H1 (cell line): ENCODE results near the gene NTN4. TPM values are rescaled to one million over a fixed set of nuclear protein-coding genes. Genes with fewer than 3 reads are reported as not detected.

Experiments
- CTCF ChIA-PET: fragments of 300-600 bp; sonication (Branson Sonifier 250); formaldehyde crosslinking; loops from one replicate; lab custom pipeline; 2021; ENCODE audit not compliant: partially characterized antibody; lab: Charles Lee
- POLR2A ChIA-PET: fragments of 300-600 bp; sonication (Branson Sonifier 250); formaldehyde crosslinking; loops from one replicate; lab custom pipeline; 2021; ENCODE audit warnings: inconsistent platforms; ENCODE audit not compliant: partially characterized antibody; lab: Charles Lee
- DNase-seq, 2 experiments: peaks; one replicate each; pipeline versions ENCODE4 v3.0.0 to v3.0.0-alpha.2; 2010 to 2022; ENCODE audit warnings: low spot score in 2 of 2, low read depth in 1 of 2, mixed read lengths in 1 of 2
- FAIRE-seq: peaks from 2 replicates; lab custom pipeline; 2011; peaks lifted over from hg19 to GRCh38; lab: Jason Lieb, UNC
- H2AFZ ChIP-seq: 2 replicates; pipeline ENCODE4 v1.8.1; 2012; ENCODE audit warnings: low read length, inconsistent platforms
- H2AK5ac ChIP-seq: 2 replicates; pipeline ENCODE4 v1.6.1; 2013; ENCODE audit warnings: low read depth, low read length
- H2BK120ac ChIP-seq: replicated peaks from 2 replicates; pipeline ENCODE3; 2013; ENCODE audit warnings: low read depth, low read length, inconsistent platforms
- H2BK12ac ChIP-seq: 2 replicates; pipeline ENCODE4 v1.6.1; 2013; ENCODE audit warnings: low read depth, low read length
- H2BK15ac ChIP-seq: 2 replicates; pipeline ENCODE4 v1.6.1; 2013; ENCODE audit warnings: low read length
- H2BK20ac ChIP-seq: 2 replicates; pipeline ENCODE4 v1.6.1; 2013; ENCODE audit warnings: low read length
- H2BK5ac ChIP-seq: 2 replicates; pipeline ENCODE4 v1.6.1; 2013; ENCODE audit warnings: low read depth, low read length
- H3K14ac ChIP-seq: 2 replicates; pipeline ENCODE4 v1.6.1; 2013; ENCODE audit warnings: inconsistent platforms; ENCODE audit not compliant: insufficient read length
- H3K18ac ChIP-seq: 2 replicates; pipeline ENCODE4 v1.6.1; 2013; ENCODE audit warnings: low read length; ENCODE audit errors: extremely low read depth
- H3K23ac ChIP-seq: 2 replicates; pipeline ENCODE4 v1.6.1; 2013; ENCODE audit warnings: inconsistent platforms; ENCODE audit not compliant: insufficient read length
- H3K23me2 ChIP-seq: 2 replicates; pipeline ENCODE4 v1.6.1; 2013; ENCODE audit warnings: low read depth, low read length
- H3K27ac ChIP-seq: 2 replicates; pipeline ENCODE4 v1.6.1; 2011; ENCODE audit warnings: low read depth, low read length, inconsistent platforms
- H3K27me3 ChIP-seq, 4 experiments: replicated peaks in 1 of 4; 1 replicate in 1 of 4; 2 replicates in 3 of 4; pipeline versions ENCODE4 v1.6.1 to v1.8.1; 2011 to 2013; ENCODE audit warnings: low read length in 3 of 4, mild to moderate bottlenecking in 3 of 4, inconsistent platforms in 2 of 4, mixed read lengths in 2 of 4, moderate library complexity in 1 of 4; ENCODE audit not compliant: control insufficient read depth in 3 of 4, insufficient read depth in 3 of 4; ENCODE audit errors: extremely low read depth in 1 of 4
- H3K36me3 ChIP-seq, 4 experiments: 2 replicates each; pipeline versions ENCODE4 v1.6.1 to v1.8.1; 2011 to 2013; ENCODE audit warnings: mild to moderate bottlenecking in 4 of 4, low read length in 3 of 4, moderate library complexity in 2 of 4, control low read depth in 1 of 4, inconsistent platforms in 1 of 4; ENCODE audit not compliant: insufficient read depth in 4 of 4, control insufficient read depth in 2 of 4
- H3K4ac ChIP-seq: replicated peaks from 2 replicates; pipeline ENCODE3; 2013; ENCODE audit warnings: low read length, low read depth, mixed read lengths, inconsistent platforms; ENCODE audit not compliant: insufficient read length
- H3K4me1 ChIP-seq, 4 experiments: replicated peaks in 1 of 4; 1 replicate in 1 of 4; 2 replicates in 3 of 4; pipeline versions ENCODE4 v1.6.1 to v1.8.1; 2011 to 2013; ENCODE audit warnings: low read length in 3 of 4, inconsistent platforms in 2 of 4, mixed read lengths in 1 of 4; ENCODE audit not compliant: insufficient read depth in 4 of 4, control insufficient read depth in 3 of 4
- H3K4me2 ChIP-seq, 2 experiments: 2 replicates each; pipeline versions ENCODE4 v1.6.1 to v1.8.1; 2011 to 2013; ENCODE audit warnings: low read depth in 2 of 2, low read length in 2 of 2, control low read depth in 1 of 2, inconsistent platforms in 1 of 2, mild to moderate bottlenecking in 1 of 2; ENCODE audit not compliant: insufficient read depth in 1 of 2
- H3K4me3 ChIP-seq, 4 experiments: fragments of 200-600, 300-600 bp in 1 of 4; sonication (generic), shearing (Covaris generic), sonication (Bioruptor Twin) in 1 of 4; 2 replicates each; pipeline versions ENCODE4 v1.5.1 to v1.8.1; 2011 to 2016; ENCODE audit warnings: low read length in 4 of 4, low read depth in 3 of 4, control low read depth in 2 of 4, inconsistent platforms in 2 of 4, mild to moderate bottlenecking in 2 of 4, mixed read lengths in 1 of 4, moderate library complexity in 1 of 4; ENCODE audit not compliant: insufficient read depth in 2 of 4; ENCODE audit errors: extremely low read depth in 1 of 4
- H3K56ac ChIP-seq: replicated peaks from 2 replicates; pipeline ENCODE3; 2013; ENCODE audit warnings: low read depth, mild to moderate bottlenecking, mixed read lengths, low read length, inconsistent platforms; ENCODE audit not compliant: insufficient read length
- H3K79me1 ChIP-seq: 2 replicates; pipeline ENCODE4 v1.6.1; 2013; ENCODE audit warnings: low read depth, low read length, control low read depth
- H3K79me2 ChIP-seq, 2 experiments: 2 replicates each; pipeline versions ENCODE4 v1.6.1 to v1.8.1; 2012 to 2013; ENCODE audit warnings: low read length in 2 of 2, mild to moderate bottlenecking in 2 of 2, inconsistent platforms in 1 of 2; ENCODE audit not compliant: insufficient read depth in 2 of 2, control insufficient read depth in 1 of 2
- H3K9ac ChIP-seq, 4 experiments: replicated peaks in 1 of 4; 1 replicate in 1 of 4; 2 replicates in 3 of 4; pipeline versions ENCODE4 v1.6.1 to v1.8.1; 2011 to 2013; ENCODE audit warnings: low read depth in 3 of 4, low read length in 3 of 4, control low read depth in 2 of 4, mild to moderate bottlenecking in 2 of 4, moderate library complexity in 2 of 4, inconsistent platforms in 1 of 4; ENCODE audit errors: extremely low read depth in 1 of 4
- H3K9me3 ChIP-seq, 2 experiments: 2 replicates each; pipeline versions ENCODE4 v1.6.1 to v1.8.1; 2012 to 2013; ENCODE audit warnings: mild to moderate bottlenecking in 2 of 2, moderate library complexity in 2 of 2, control low read depth in 1 of 2, inconsistent platforms in 1 of 2, low read depth in 1 of 2, low read length in 1 of 2, mixed read lengths in 1 of 2; ENCODE audit not compliant: insufficient read depth in 2 of 2
- H4K20me1 ChIP-seq, 2 experiments: replicated peaks in 1 of 2; 2 replicates each; pipeline versions ENCODE3 to v1.8.1; 2011 to 2013; ENCODE audit warnings: inconsistent platforms in 2 of 2, low read length in 2 of 2, mild to moderate bottlenecking in 1 of 2; ENCODE audit not compliant: insufficient read depth in 2 of 2, control insufficient read depth in 1 of 2
- H4K5ac ChIP-seq: 2 replicates; pipeline ENCODE4 v1.6.1; 2013; ENCODE audit warnings: low read length, low read depth, mixed read lengths, inconsistent platforms; ENCODE audit not compliant: insufficient read length
- H4K8ac ChIP-seq: 2 replicates; pipeline ENCODE4 v1.8.0; 2013; ENCODE audit warnings: mild to moderate bottlenecking, moderate library complexity, low read length, inconsistent platforms; ENCODE audit not compliant: insufficient read depth; ENCODE audit errors: extremely low read depth
- H4K91ac ChIP-seq: replicated peaks from 2 replicates; pipeline ENCODE3; 2013; ENCODE audit warnings: low read length, mixed read lengths, inconsistent platforms; ENCODE audit not compliant: insufficient read length
- BACH1 ChIP-seq: IDR thresholded peaks from 2 replicates; pipeline ENCODE4 v1.6.1; 2012; ENCODE audit warnings: low read length, improper control_type of control experiment
- WGBS, 2 experiments: shearing (Covaris generic) in 1 of 2; methylation state at CpG; one replicate each; pipeline versions ENCODE4 v1.1.6 to v1.1.7; 2013 to 2015; ENCODE audit warnings: low lambda C conversion rate in 2 of 2, mixed read lengths in 2 of 2, inconsistent platforms in 1 of 2, low coverage in 1 of 2, missing lambda C conversion rate in 1 of 2; ENCODE audit not compliant: insufficient replicate concordance in 2 of 2, insufficient coverage in 1 of 2, insufficient read length in 1 of 2; ENCODE audit errors: extremely low coverage in 1 of 2, missing lambda C conversion rate in 1 of 2; 5-methylcytosine and 5-hydroxymethylcytosine counted together
- polyA plus RNA-seq, 7 experiments: library from polyadenylated mRNA; depleted of rRNA in 3 of 7; stranded (reverse) in 5 of 7; unstranded in 2 of 7; fragments of >200 nt in 5 of 7; fragments of 200-250 nt in 2 of 7; gene quantifications; 1 replicate in 5 of 7; 2 replicates in 1 of 7; 4 replicates in 1 of 7; pipeline versions ENCODE4 v1.2.1 to v1.2.3, GENCODE V29; 2011 to 2013; ENCODE audit warnings: missing spikeins in 2 of 7, mixed read lengths in 2 of 7
- total RNA-seq: library from RNA; stranded (reverse); fragmentation: NEBNext Ultra II Directional; extraction: Animal tissue kit (Norgen Biotek cat#: 25700); gene quantifications from 2 replicates; pipeline ENCODE4 v1.2.1, GENCODE V29; 2021

Gene NTN4
- total and polyA plus RNA-seq, 2 of the 8 experiments (the other 6 are each of a cell fraction or from before 2014, with no cell fraction given) = 0.74 to 1.3 TPM

DNA sequence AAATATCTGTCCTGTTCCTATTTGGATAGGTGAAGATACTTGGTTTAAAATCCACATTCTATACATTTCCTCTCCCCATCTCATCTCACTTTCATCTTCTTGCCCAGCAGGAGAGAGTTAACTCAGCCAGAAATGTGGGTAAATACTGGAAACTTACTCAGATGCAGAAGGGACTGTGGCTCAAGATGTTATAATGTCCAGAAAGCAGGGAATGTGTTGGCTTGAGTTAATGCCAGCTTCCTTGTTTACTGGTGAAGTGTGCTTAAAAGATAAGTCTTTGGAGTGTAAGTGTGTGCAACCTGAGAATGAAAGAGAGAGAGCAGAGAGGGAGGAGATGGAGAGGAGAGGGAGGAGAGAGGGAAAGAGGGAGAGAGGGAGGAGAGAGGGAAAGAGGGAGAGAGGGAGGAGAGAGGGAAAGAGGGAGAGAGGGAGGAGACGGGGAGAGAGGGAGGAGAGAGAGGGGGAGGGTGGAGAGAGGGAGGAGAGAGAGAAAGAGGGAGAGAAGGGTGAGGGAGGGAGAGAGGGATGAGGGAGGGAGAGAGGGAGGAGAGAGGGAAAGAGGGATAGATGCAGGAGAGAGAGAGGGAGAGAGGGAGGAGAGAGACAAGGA is 46.2 kb upstream of the NTN4 start:
- Histone ChIP-seq H3K27ac (no peak overlapping the region), H3K14ac (no peak overlapping the region), H2AK5ac (no peak overlapping the region), H2BK5ac (no peak overlapping the region), H4K91ac (peak overlapping the region; percentile 2), H2BK20ac (no peak overlapping the region), H3K9ac (no peak overlapping the region; a peak in 1 of 7 replicates), H2BK12ac (no peak overlapping the region), H3K18ac (no peak overlapping the region), H4K8ac (no peak overlapping the region), H3K79me1 (no peaks in the 10 kb centered on the region), H3K4me3 (peak overlapping the region in 1 of 4 experiments; percentile 19; a peak in 1 of 8 replicates), H2BK15ac (no peak overlapping the region), H4K20me1 (no peaks in the 10 kb centered on the region), H4K5ac (no peak overlapping the region), H3K4me1 (peaks cover 0 to 3% (median 0%) of the 10 kb centered on the region in 4 experiments; a peak in 1 of 7 replicates), H3K4me2 (peak overlapping the region in 1 of 2 experiments; percentile 68; a peak in 2 of 4 replicates), H3K9me3 (no peaks in the 10 kb centered on the region), H3K23me2 (no peaks in the 10 kb centered on the region; the same call in 1 of the 2 replicates), H3K23ac (no peak overlapping the region), H3K4ac (no peak overlapping the region), H2BK120ac (no peak overlapping the region), H3K79me2 (no peaks in the 10 kb centered on the region), H3K56ac (no peak overlapping the region), H3K27me3 (no peaks in the 10 kb centered on the region), H2AFZ (peak overlapping the region; percentile 88), H3K36me3 (no peaks in the 10 kb centered on the region)
- WGBS, 2 experiments = no CpG with 5 or more reads among the region's 1 CpG
- FAIRE-seq = no peak
- CTCF ChIA-PET = interaction anchor here (0.6 kb wide), 2 partner anchors 217 to 262 kb away, joined by 3 to 4 read pairs; no protein-coding TSS in a partner anchor
- POLR2A ChIA-PET = no interaction called here
- no peak for DNase-seq
- TF ChIP-seq BACH1 = no peak
